Lower leg skin (tissue), 3 donors: ENCODE data around the gene NEU3.

ENCODE experiments used
- CTCF ChIP-seq, 3 donors: fragments of 450-650 bp; IDR thresholded peaks; one replicate each; pipeline ENCODE4 v1.5.1; 2016; ENCODE audit warnings: antibody characterized with exemption in 3 of 3, mild to moderate bottlenecking in 3 of 3, moderate library complexity in 2 of 3
- POLR2A ChIP-seq, 2 donors: fragments of 450-650 bp; IDR thresholded peaks; one replicate each; pipeline ENCODE4 v1.6.1; 2016 to 2017; ENCODE audit warnings: antibody characterized with exemption in 2 of 2, mild to moderate bottlenecking in 1 of 2, moderate library complexity in 1 of 2

- TF ChIP-seq CTCF (IDR thresholded peaks at IDR 0.05) (no peak), POLR2A (IDR thresholded peaks at IDR 0.05) (no peak)
Measured at GRCh38 chr11:75024068-75024449, 35.3 kb downstream of the NEU3 start.
